GM12892 (cell line): ENCODE results near the gene CTNND2.

ENCODE experiments used
- POLR2A ChIP-seq: IDR thresholded peaks from 2 replicates; pipeline ENCODE4 v1.6.1; 2011; ENCODE audit warnings: low read depth, low read length, control low read depth
- TAF1 ChIP-seq: IDR thresholded peaks from 2 replicates; pipeline ENCODE4 v1.6.1; 2011; ENCODE audit warnings: low read depth, mild to moderate bottlenecking, control low read depth, low read length, borderline replicate concordance

DNA sequence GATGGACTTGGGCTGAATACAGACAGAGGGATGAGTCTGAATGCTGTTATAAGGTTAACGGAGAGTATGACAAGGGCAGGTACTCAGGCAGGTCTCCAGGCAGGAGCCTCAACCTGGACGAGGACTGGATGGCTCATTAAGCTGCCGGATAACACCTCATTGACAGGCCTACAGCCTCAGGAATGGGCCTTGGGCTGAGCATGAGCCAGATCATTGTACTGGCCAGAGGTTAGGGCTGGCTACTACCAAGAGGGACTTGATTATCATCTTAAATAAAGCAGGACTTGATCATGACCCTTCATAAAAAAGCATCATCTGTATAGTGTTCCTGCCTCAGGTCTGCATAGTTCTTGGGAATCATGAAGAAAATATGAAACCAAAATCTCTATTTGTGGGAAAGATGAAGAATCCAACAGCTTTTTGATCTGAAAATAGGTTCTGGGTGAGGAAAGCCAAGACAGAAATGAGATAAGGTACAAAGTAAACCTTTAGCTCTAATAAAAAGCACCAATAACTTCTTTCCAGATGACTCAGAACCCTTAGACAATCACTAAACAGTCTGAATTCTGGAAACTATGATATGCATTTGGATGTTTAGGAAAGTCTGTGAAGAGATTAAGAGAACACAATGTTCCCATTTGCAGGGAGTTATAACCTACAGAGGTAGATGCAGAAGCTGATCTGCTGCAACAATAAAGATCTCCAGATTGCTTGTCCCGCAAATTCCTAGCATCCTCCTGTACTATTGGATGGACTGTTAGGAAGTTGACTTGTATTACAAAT, 343.1 kb downstream of the CTNND2 start:
- no peak for TF ChIP-seq TAF1
- no peak for TF ChIP-seq POLR2A
